Measurements from ENCODE around the gene MAST3.

Gene MAST3

DNA sequence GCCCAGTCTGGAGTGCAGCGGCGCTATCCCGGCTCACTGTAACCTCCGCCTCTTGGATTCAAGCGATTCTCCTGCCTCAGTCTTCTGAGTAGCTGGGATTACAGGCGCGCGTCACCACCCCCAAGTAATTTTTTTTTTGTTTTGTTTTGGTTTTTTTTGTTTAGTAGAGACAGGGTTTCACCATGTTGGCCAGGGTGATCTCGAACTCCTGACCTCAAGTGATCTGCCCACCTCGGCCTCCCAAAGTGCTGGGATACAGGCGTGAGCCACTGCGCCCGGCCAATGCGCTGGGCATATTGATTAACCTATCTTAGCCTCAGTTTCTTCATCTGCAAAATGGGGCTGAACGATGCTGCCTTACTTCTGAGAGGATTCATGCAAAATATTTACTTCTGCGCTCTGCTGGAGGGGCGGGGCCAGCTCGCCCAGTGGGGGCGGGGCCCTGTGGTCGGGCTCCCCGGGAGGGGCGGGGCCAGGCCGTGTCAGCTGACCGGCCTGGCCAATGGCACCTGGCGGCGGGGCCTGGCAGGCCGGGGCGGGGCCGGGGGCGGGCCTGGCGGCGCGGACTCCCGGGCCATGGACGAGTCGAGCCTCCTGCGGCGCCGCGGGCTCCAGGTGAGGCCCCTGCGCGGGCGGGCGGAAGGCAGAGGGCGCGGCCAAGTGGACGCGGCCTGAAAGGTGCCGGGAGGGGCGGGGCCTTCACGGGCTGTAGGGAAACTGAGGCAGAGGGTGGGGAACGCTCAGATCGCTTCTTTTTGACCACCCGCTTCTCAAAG lies at the start of gene MAST3:
Gene MAST3, plus strand, starts transcription at position 562 of the 776 bp plus-strand sequence. Its CDS starts 15 bp downstream, at position 577.
- TF ChIP-seq, protein P1, sequence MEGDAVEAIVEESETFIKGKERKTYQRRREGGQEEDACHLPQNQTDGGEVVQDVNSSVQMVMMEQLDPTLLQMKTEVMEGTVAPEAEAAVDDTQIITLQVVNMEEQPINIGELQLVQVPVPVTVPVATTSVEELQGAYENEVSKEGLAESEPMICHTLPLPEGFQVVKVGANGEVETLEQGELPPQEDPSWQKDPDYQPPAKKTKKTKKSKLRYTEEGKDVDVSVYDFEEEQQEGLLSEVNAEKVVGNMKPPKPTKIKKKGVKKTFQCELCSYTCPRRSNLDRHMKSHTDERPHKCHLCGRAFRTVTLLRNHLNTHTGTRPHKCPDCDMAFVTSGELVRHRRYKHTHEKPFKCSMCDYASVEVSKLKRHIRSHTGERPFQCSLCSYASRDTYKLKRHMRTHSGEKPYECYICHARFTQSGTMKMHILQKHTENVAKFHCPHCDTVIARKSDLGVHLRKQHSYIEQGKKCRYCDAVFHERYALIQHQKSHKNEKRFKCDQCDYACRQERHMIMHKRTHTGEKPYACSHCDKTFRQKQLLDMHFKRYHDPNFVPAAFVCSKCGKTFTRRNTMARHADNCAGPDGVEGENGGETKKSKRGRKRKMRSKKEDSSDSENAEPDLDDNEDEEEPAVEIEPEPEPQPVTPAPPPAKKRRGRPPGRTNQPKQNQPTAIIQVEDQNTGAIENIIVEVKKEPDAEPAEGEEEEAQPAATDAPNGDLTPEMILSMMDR (IDR thresholded peaks at IDR 0.05; ENCODE audit: borderline replicate concordance, control extremely low read depth, extremely low read depth, insufficient read depth, missing control alignments), result no peak
- in situ Hi-C loops (cut with MboI; ENCODE audit: low sequenced_read_pairs, unreplicated experiment), result no loop called here
- DNase-seq (ENCODE audit: low spot score), result peak; percentile 98

DNA sequence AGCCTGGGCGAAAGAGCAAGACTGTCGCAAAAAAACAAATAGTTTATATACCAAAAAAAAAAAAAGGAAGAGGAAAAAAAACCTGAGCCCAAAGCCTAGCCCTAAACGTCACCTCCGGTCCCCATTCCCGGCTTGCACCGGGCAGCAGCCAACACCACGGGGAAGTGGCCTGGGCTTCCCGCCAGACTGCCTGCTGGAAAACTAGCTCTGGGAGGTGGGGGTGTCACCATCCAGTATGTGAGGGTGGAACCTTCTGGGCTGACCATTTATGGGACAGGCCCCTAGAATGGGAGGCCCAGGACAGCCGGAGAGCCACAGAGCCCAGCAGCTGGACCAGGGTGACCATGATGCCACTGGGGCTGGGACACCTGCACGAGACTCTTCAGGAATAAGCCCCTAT lies 48.2 kb upstream of the MAST3 start:
- in situ Hi-C loops (cut with MboI; ENCODE audit: low sequenced_read_pairs, unreplicated experiment), result no loop called here
- TF ChIP-seq, protein P1 (IDR thresholded peaks at IDR 0.05; ENCODE audit: borderline replicate concordance, control extremely low read depth, extremely low read depth, insufficient read depth, missing control alignments), result no peak
- DNase-seq (ENCODE audit: low spot score), result no peak

DNA sequence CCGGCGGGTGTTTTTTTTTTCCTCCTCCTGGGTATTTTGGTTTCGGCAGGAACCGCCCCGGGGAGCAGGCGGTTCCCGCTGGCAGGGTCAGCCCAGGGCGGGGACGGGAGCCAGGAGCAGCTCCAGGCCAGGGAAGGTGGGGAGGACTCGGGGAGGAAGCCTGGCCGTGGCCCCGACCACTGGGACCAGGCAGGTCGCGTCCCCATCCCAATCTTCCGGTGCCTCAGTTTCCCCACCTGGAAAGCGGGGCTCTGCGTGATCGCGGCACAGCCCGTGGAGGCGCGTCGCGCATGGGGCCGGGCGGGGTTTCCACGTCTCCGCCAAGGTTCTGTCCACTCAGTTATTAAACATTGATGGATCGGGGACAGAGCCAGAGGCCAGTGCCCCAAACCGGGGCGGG lies 45.7 kb upstream of the MAST3 start:
- in situ Hi-C loops (cut with MboI; ENCODE audit: low sequenced_read_pairs, unreplicated experiment), result loop anchor here (25.0 kb wide), 1 partner anchor 115 kb away; the partner anchor contains the start of gene CCDC124
- no peak for DNase-seq (ENCODE audit: low spot score)
- TF ChIP-seq, protein P1 (IDR thresholded peaks at IDR 0.05; ENCODE audit: borderline replicate concordance, control extremely low read depth, extremely low read depth, insufficient read depth, missing control alignments), result no peak

DNA sequence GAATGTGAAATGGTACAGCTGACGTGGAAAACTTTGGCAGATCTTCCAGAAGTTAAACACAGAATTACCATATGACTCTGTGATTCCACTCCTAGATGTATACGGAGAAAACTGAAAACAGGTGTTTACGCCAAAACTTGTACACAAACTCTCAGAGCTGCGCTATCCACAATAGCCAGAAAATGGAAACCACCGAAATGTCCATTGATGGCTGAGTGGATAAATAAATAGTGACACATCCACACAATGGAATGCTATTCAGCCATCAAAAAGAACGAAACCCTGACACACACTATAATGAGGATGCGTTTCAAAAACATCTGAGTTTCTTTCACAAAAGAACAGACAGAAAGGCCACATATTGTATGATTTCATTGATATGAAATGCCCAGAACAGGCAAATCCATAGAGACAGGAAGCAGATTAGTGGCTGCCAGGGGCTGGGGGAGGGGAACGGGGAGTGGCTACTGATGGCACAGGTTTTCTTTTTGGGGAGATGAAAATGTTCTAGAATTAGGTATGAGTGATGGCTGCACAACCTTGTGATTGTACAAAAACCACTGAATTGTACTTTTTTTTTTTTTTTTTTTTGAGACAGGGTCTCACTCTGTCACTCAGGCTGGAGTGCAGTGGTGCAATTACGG lies 43.9 kb upstream of the MAST3 start:
- TF ChIP-seq, protein P1 (IDR thresholded peaks at IDR 0.05; ENCODE audit: borderline replicate concordance, control extremely low read depth, extremely low read depth, insufficient read depth, missing control alignments), result no peak
- in situ Hi-C loops (cut with MboI; ENCODE audit: low sequenced_read_pairs, unreplicated experiment), result loop anchor here (25.0 kb wide), 1 partner anchor 116 kb away; the partner anchor contains the start of gene CCDC124
- DNase-seq (ENCODE audit: low spot score), result no peak

DNA sequence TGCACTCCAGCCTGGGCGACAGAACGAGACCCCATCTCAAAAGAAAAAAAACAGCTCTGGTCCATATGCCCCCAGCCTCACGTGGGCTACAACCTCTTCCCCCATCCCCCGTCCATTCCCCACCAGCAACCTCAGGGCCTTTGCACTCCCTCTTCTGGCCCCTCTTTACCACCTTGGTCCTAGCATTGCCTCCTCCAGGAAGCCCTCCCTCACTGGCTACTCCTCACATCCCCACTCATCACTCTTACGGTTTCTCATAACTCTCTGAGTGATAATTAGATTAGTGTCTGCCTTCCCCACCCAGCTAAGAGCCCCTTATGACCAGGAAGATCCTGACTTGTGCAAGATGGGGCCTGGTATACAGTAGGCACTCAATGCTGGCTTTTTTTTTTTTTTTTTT lies 41.6 kb upstream of the MAST3 start:
- no peak for DNase-seq (ENCODE audit: low spot score)
- in situ Hi-C loops (cut with MboI; ENCODE audit: low sequenced_read_pairs, unreplicated experiment), result loop anchor here (5.0 to 25.0 kb wide), 2 partner anchors 39 to 119 kb away; partner anchors contain the start of gene CCDC124
- TF ChIP-seq, protein P1 (IDR thresholded peaks at IDR 0.05; ENCODE audit: borderline replicate concordance, control extremely low read depth, extremely low read depth, insufficient read depth, missing control alignments), result no peak

DNA sequence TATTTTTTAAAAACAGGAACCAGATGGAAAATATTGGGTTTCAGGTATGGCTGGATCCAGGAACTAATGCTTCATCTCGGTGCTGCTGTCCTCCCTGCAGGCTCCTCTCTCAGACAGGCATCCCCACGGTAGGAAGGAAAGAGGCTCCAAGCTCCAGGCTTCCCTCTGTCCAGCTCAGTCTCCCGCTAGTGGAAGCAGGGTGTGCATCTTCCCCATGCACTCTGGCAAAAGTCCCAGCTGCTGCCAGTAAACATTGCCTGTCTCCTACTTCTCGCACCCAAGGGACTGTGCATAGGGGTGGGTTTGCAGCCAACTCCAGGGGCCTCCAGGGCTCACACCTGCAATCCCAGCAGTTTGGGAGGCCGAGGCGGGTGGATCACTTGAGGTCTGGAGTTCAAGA lies 40.0 kb upstream of the MAST3 start:
- no peak for DNase-seq (ENCODE audit: low spot score)
- TF ChIP-seq, protein P1 (IDR thresholded peaks at IDR 0.05; ENCODE audit: borderline replicate concordance, control extremely low read depth, extremely low read depth, insufficient read depth, missing control alignments), result no peak
- in situ Hi-C loops (cut with MboI; ENCODE audit: low sequenced_read_pairs, unreplicated experiment), result loop anchor here (5.0 to 25.0 kb wide), 2 partner anchors 40 to 120 kb away; partner anchors contain the start of gene CCDC124
